ENCODE results near the gene GOPC.

- TF ChIP-seq, protein P1, sequence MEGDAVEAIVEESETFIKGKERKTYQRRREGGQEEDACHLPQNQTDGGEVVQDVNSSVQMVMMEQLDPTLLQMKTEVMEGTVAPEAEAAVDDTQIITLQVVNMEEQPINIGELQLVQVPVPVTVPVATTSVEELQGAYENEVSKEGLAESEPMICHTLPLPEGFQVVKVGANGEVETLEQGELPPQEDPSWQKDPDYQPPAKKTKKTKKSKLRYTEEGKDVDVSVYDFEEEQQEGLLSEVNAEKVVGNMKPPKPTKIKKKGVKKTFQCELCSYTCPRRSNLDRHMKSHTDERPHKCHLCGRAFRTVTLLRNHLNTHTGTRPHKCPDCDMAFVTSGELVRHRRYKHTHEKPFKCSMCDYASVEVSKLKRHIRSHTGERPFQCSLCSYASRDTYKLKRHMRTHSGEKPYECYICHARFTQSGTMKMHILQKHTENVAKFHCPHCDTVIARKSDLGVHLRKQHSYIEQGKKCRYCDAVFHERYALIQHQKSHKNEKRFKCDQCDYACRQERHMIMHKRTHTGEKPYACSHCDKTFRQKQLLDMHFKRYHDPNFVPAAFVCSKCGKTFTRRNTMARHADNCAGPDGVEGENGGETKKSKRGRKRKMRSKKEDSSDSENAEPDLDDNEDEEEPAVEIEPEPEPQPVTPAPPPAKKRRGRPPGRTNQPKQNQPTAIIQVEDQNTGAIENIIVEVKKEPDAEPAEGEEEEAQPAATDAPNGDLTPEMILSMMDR (IDR thresholded peaks at IDR 0.05; ENCODE audit: poor library complexity, severe bottlenecking), result no peak
- TF ChIP-seq EP300 (conservative IDR thresholded peaks at IDR 0.05; ENCODE audit: poor library complexity, severe bottlenecking), result no peak
Measured at GRCh38 chr6:117513778-117514365, 88.4 kb downstream of the GOPC start.
